Stimulated activated naive CD8-positive, alpha-beta T cell treated with anti-CD3 and anti-CD28 coated beads, Interleukin-15, Interleukin-2, amounts not matched to agents 100 U/mL and 50 U/mL, for 24 hours (primary cell): ENCODE results near the gene DNAI1.

Experiments used
- ATAC-seq: fragments of 150-1000 bp; cut with Tn5 transposase; one replicate; pipeline ENCODE4 v1.10.0; 2021
- DNase-seq: peaks from one replicate; pipeline ENCODE4 v3.0.0; 2021

Gene DNAI1

GRCh38 chr9:34490760-34491159, 32.2 kb downstream of the DNAI1 start:
- DNase-seq: no peak
- ATAC-seq: no peak

- ATAC-seq: no peak
- DNase-seq: no peak
Observed at GRCh38 chr9:34491596-34491995, 33.0 kb downstream of the DNAI1 start.

GRCh38 chr9:34492051-34492450, 33.4 kb downstream of the DNAI1 start:
- DNase-seq (no peak), ATAC-seq (no peak)

- ATAC-seq (no peak), DNase-seq (peak; percentile 39)
Observed at GRCh38 chr9:34493972-34494535, 35.4 kb downstream of the DNAI1 start.

- no peak for DNase-seq
- no peak for ATAC-seq
Observed at GRCh38 chr9:34496149-34496712, 37.6 kb downstream of the DNAI1 start.

GRCh38 chr9:34498553-34498952, 39.9 kb downstream of the DNAI1 start:
- no peak for ATAC-seq
- DNase-seq: no peak

GRCh38 chr9:34499076-34499475, 40.5 kb downstream of the DNAI1 start:
- DNase-seq (no peak), ATAC-seq (no peak)

- peak; percentile 81 for DNase-seq
- peak; percentile 75 for ATAC-seq
Observed at GRCh38 chr9:34500623-34501267, 42.1 kb downstream of the DNAI1 start.

GRCh38 chr9:34501372-34501771, 42.8 kb downstream of the DNAI1 start:
- DNase-seq (no peak), ATAC-seq (no peak)

GRCh38 chr9:34501889-34502425, 43.4 kb downstream of the DNAI1 start:
- DNase-seq: no peak

GRCh38 chr9:34502471-34502870, 43.9 kb downstream of the DNAI1 start:
- DNase-seq (no peak), ATAC-seq (no peak)

More at GRCh38 chr9:34501889-34502425, 43.4 kb downstream of the DNAI1 start:
- no peak for ATAC-seq

- DNase-seq: no peak
- no peak for ATAC-seq
Observed at GRCh38 chr9:34502891-34503290, 44.3 kb downstream of the DNAI1 start.

- ATAC-seq (no peak), DNase-seq (no peak)
Observed at GRCh38 chr9:34503406-34503805, 44.8 kb downstream of the DNAI1 start.

GRCh38 chr9:34505370-34506120, 46.9 kb downstream of the DNAI1 start:
- DNase-seq (no peak), ATAC-seq (no peak)

- no peak for DNase-seq
- ATAC-seq: no peak
Observed at GRCh38 chr9:34506623-34507022, 48.0 kb downstream of the DNAI1 start.

GRCh38 chr9:34507556-34507955, 49.0 kb downstream of the DNAI1 start:
- DNase-seq (no peak), ATAC-seq (no peak)

- ATAC-seq (no peak), DNase-seq (no peak)
Observed at GRCh38 chr9:34507966-34508365, 49.4 kb downstream of the DNAI1 start.

GRCh38 chr9:34508463-34508862, 49.9 kb downstream of the DNAI1 start:
- no peak for DNase-seq
- no peak for ATAC-seq

- no peak for ATAC-seq
- DNase-seq: no peak
Observed at GRCh38 chr9:34508951-34509350, 50.3 kb downstream of the DNAI1 start.

- no peak for ATAC-seq
- DNase-seq: no peak
Observed at GRCh38 chr9:34510497-34511468, 52.2 kb downstream of the DNAI1 start.
